Measurements from ENCODE around the gene HDHD2. TPM values are rescaled to one million over a fixed set of nuclear protein-coding genes. Genes with fewer than 3 reads are reported as not detected.

Gene HDHD2
- total and polyA plus RNA-seq, 2 of the 13 experiments (the other 11 are each of a cell fraction or from before 2014, with no cell fraction given): 10.2 to 34.7 TPM

DNA sequence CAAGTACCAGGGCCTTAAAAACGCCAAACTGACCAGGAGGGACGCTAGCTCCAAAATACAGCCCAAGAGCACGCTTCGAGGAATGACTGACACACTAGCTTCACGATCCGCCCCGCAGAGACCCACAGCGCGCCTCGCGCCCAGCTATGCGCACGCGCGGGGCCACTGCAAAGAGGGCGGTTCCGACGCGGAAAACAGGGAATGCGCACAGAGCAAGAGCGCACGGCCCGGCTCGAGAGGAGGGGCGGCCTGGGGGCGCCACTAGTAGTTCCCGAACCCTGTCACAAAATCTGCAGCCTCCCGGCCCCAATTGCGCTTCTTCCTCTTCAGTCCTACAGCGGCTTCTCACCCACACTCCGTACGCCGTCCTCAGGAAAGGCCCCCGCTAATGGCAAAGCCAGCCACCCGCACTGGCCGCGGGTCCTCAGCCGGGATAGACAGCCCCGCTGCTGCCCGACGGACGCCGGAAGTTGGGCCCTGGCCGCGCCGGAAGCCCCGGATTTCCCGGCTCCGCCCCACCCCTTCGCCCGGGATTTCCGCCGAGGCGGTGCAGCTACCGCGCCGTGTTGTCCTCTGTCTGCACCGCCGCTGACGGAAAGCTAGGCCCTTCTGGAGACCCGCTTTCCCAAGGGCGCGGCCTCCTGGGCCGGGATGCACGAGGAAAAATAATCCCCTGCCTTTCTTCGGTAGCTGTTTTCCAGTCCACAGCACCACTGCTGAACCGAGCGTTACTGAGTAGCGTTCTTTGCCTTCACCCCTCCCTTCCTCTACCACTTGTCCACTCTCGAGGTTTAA, at the start of gene HDHD2 (continued):
- no peak for TF ChIP-seq ZNF354B (CRISPR knock-in tag; IDR thresholded peaks at IDR 0.05)
- no peak for TF ChIP-seq RFX3 (CRISPR knock-in tag; IDR thresholded peaks at IDR 0.05)
- TF ChIP-seq DNMT1 (CRISPR knock-in tag; IDR thresholded peaks at IDR 0.05): peak; percentile 52; the same call in 1 of the 2 replicates
- TF ChIP-seq, protein P1, sequence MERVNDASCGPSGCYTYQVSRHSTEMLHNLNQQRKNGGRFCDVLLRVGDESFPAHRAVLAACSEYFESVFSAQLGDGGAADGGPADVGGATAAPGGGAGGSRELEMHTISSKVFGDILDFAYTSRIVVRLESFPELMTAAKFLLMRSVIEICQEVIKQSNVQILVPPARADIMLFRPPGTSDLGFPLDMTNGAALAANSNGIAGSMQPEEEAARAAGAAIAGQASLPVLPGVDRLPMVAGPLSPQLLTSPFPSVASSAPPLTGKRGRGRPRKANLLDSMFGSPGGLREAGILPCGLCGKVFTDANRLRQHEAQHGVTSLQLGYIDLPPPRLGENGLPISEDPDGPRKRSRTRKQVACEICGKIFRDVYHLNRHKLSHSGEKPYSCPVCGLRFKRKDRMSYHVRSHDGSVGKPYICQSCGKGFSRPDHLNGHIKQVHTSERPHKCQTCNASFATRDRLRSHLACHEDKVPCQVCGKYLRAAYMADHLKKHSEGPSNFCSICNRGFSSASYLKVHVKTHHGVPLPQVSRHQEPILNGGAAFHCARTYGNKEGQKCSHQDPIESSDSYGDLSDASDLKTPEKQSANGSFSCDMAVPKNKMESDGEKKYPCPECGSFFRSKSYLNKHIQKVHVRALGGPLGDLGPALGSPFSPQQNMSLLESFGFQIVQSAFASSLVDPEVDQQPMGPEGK (CRISPR knock-in tag; IDR thresholded peaks at IDR 0.05): peak; percentile 67; the same call in 1 of the 2 replicates
- peak; percentile 71; the same call in 1 of the 2 replicates for TF ChIP-seq ZNF607 (CRISPR knock-in tag; IDR thresholded peaks at IDR 0.05; ENCODE audit: borderline replicate concordance)
- peak; percentile 11; the same call in 1 of the 2 replicates for TF ChIP-seq KLF15 (CRISPR knock-in tag; IDR thresholded peaks at IDR 0.05; ENCODE audit: borderline replicate concordance)
- no peak for TF ChIP-seq SMAD9 (CRISPR knock-in tag; IDR thresholded peaks at IDR 0.05)
- 0 out of 2 replicates have a peak, but pooled peaks have one; percentile 36 for TF ChIP-seq NCOA1 (CRISPR knock-in tag; IDR thresholded peaks at IDR 0.05)
- no peak for TF ChIP-seq NFE2L2 (IDR thresholded peaks at IDR 0.05; ENCODE audit: low read length)
- TF ChIP-seq, protein P2, sequence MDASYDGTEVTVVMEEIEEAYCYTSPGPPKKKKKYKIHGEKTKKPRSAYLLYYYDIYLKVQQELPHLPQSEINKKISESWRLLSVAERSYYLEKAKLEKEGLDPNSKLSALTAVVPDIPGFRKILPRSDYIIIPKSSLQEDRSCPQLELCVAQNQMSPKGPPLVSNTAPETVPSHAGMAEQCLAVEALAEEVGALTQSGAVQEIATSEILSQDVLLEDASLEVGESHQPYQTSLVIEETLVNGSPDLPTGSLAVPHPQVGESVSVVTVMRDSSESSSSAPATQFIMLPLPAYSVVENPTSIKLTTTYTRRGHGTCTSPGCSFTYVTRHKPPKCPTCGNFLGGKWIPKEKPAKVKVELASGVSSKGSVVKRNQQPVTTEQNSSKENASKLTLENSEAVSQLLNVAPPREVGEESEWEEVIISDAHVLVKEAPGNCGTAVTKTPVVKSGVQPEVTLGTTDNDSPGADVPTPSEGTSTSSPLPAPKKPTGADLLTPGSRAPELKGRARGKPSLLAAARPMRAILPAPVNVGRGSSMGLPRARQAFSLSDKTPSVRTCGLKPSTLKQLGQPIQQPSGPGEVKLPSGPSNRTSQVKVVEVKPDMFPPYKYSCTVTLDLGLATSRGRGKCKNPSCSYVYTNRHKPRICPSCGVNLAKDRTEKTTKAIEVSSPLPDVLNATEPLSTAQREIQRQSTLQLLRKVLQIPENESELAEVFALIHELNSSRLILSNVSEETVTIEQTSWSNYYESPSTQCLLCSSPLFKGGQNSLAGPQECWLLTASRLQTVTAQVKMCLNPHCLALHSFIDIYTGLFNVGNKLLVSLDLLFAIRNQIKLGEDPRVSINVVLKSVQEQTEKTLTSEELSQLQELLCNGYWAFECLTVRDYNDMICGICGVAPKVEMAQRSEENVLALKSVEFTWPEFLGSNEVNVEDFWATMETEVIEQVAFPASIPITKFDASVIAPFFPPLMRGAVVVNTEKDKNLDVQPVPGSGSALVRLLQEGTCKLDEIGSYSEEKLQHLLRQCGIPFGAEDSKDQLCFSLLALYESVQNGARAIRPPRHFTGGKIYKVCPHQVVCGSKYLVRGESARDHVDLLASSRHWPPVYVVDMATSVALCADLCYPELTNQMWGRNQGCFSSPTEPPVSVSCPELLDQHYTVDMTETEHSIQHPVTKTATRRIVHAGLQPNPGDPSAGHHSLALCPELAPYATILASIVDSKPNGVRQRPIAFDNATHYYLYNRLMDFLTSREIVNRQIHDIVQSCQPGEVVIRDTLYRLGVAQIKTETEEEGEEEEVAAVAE (CRISPR knock-in tag; IDR thresholded peaks at IDR 0.05; ENCODE audit: borderline replicate concordance): peak; percentile 81; the same call in 1 of the 2 replicates
- TF ChIP-seq MIXL1 (CRISPR knock-in tag; IDR thresholded peaks at IDR 0.05): no peak
- TF ChIP-seq SAP130 (CRISPR knock-in tag; IDR thresholded peaks at IDR 0.05; ENCODE audit: low read depth): peak; percentile 83
- TF ChIP-seq ZSCAN21 (CRISPR knock-in tag; IDR thresholded peaks at IDR 0.05; ENCODE audit: borderline replicate concordance): peak; percentile 82; the same call in 1 of the 2 replicates
- TF ChIP-seq MED8 (CRISPR knock-in tag; IDR thresholded peaks at IDR 0.05; ENCODE audit: insufficient replicate concordance): peak; percentile 61
- TF ChIP-seq CCAR2 (optimal IDR thresholded peaks at IDR 0.05; ENCODE audit: low read depth, low read length): no peak
- TF ChIP-seq, protein P3, sequence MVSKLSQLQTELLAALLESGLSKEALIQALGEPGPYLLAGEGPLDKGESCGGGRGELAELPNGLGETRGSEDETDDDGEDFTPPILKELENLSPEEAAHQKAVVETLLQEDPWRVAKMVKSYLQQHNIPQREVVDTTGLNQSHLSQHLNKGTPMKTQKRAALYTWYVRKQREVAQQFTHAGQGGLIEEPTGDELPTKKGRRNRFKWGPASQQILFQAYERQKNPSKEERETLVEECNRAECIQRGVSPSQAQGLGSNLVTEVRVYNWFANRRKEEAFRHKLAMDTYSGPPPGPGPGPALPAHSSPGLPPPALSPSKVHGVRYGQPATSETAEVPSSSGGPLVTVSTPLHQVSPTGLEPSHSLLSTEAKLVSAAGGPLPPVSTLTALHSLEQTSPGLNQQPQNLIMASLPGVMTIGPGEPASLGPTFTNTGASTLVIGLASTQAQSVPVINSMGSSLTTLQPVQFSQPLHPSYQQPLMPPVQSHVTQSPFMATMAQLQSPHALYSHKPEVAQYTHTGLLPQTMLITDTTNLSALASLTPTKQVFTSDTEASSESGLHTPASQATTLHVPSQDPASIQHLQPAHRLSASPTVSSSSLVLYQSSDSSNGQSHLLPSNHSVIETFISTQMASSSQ (IDR thresholded peaks at IDR 0.05; ENCODE audit: low read depth): no peak
- TF ChIP-seq, protein P3 (CRISPR knock-in tag; IDR thresholded peaks at IDR 0.05; ENCODE audit: borderline replicate concordance): peak; percentile 19; the same call in 1 of the 2 replicates
- TF ChIP-seq ZNF367 (CRISPR knock-in tag; IDR thresholded peaks at IDR 0.05; ENCODE audit: borderline replicate concordance): no peak; the same call in 1 of the 2 replicates
